ENCODE measurements around the gene EPHA6. TPM values are rescaled to one million over a fixed set of nuclear protein-coding genes. Genes with fewer than 3 reads are reported as not detected.

Gene EPHA6
- polyA plus RNA-seq, 2 donors: 0.20 to 0.38 TPM

DNA sequence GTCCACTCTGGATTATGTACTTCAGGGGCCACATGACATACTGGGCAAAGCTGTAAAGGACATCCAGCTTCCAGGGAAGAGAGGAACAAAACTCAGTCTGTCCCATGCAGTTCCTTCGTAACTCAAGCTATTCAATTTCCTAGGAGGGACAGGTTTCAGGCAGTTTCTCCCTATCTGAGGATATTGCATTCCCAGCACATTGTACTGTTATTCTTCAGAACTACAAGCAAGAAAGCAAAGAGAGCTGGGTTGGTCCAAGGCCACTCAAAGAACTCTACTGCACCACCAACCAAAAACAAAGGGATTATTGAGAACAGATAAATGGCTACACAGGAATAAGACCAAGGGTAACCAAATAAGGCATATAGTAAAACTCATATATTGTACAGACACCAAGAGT, 832.5 kb downstream of the EPHA6 start:
- Histone ChIP-seq H3K4me1 (ENCODE audit: control insufficient read depth in 2 of 2, insufficient read depth in 2 of 2, low read length in 1 of 2) (no peaks in the 10 kb centered on the region), H3K27ac (ENCODE audit: low read depth in 2 of 2, low read length in 1 of 2) (no peak overlapping the region), H3K27me3 (ENCODE audit: control insufficient read depth in 1 of 2, insufficient read depth in 2 of 2, low read length in 2 of 2) (no peaks in the 10 kb centered on the region), H3K4me3 (ENCODE audit: low read depth in 1 of 2, low read length in 2 of 2) (no peak overlapping the region), H3K36me3 (ENCODE audit: control insufficient read depth in 2 of 2, insufficient read depth in 2 of 2, low read length in 1 of 2) (no peaks in the 10 kb centered on the region), H3K9me3 (ENCODE audit: control insufficient read depth in 2 of 2, insufficient read depth in 1 of 2, low read depth in 1 of 2, low read length in 1 of 2) (no peaks in the 10 kb centered on the region)
- 69 to 94% methylated on average over 1 of the region's 1 CpG for WGBS, 2 donors

DNA sequence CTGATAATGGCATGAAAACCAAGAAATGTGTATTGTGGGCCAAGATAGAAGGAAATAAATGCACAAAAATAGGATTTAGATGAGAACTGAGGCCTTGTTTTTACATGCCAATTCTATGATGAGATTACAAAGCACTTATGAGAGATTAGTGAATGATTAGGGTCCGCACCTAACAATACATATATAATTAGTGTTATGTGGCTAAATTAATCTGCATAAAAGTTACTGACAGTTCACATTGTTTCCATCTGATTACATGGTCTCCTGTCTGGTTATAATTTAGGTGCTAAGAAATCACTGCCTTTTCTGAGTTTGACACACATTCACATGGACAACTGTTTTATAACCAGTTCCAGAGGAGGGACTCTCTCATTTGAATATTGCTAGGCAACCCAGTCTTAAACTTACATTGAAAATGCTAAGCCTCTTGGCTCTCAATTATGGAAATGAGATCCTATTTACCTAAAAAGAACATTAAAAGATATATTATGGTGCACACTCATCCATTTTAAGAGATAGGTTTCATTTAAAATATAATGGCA, 833.1 kb downstream of the EPHA6 start:
- Histone ChIP-seq H3K27me3 (ENCODE audit: control insufficient read depth in 1 of 2, insufficient read depth in 2 of 2, low read length in 2 of 2) (no peaks in the 10 kb centered on the region), H3K4me3 (ENCODE audit: low read depth in 1 of 2, low read length in 2 of 2) (no peak overlapping the region), H3K36me3 (ENCODE audit: control insufficient read depth in 2 of 2, insufficient read depth in 2 of 2, low read length in 1 of 2) (no peaks in the 10 kb centered on the region), H3K27ac (ENCODE audit: low read depth in 2 of 2, low read length in 1 of 2) (no peak overlapping the region), H3K4me1 (ENCODE audit: control insufficient read depth in 2 of 2, insufficient read depth in 2 of 2, low read length in 1 of 2) (no peaks in the 10 kb centered on the region), H3K9me3 (ENCODE audit: control insufficient read depth in 2 of 2, insufficient read depth in 1 of 2, low read depth in 1 of 2, low read length in 1 of 2) (no peaks in the 10 kb centered on the region)
- 46 to 57% methylated on average over 1 of the region's 1 CpG for WGBS, 2 donors

DNA sequence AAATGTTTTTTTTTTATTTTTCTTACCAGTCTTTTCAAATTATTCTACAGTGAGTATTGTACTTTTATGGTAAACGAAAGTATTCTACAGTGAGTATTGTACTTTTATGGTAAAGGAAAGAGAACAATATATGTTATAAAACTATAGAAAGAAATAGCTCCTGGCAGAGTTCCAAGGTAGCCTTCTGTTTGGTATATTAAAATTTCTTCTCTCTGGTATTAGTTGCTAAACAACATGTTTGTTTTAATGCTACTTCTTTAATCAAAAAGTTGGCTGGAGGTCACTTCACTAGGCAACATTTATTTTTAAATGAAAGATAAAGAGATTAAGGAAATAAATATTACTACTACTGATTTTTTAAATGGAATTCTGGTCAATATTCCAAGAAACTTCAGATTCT, 841.6 kb downstream of the EPHA6 start:
- no peaks in the 10 kb centered on the region for H3K27me3 ChIP-seq (ENCODE audit: control insufficient read depth in 1 of 2, insufficient read depth in 2 of 2, low read length in 2 of 2)
- no peak overlapping the region for H3K27ac ChIP-seq (ENCODE audit: low read depth in 2 of 2, low read length in 1 of 2)
- H3K4me1 ChIP-seq (ENCODE audit: control insufficient read depth in 2 of 2, insufficient read depth in 2 of 2, low read length in 1 of 2): no peaks in the 10 kb centered on the region
- 67 to 77% methylated on average over 1 of the region's 1 CpG for WGBS, 2 donors
- no peaks in the 10 kb centered on the region for H3K9me3 ChIP-seq (ENCODE audit: control insufficient read depth in 2 of 2, insufficient read depth in 1 of 2, low read depth in 1 of 2, low read length in 1 of 2)
- no peak overlapping the region for H3K4me3 ChIP-seq (ENCODE audit: low read depth in 1 of 2, low read length in 2 of 2)
- no peaks in the 10 kb centered on the region for H3K36me3 ChIP-seq (ENCODE audit: control insufficient read depth in 2 of 2, insufficient read depth in 2 of 2, low read length in 1 of 2)

DNA sequence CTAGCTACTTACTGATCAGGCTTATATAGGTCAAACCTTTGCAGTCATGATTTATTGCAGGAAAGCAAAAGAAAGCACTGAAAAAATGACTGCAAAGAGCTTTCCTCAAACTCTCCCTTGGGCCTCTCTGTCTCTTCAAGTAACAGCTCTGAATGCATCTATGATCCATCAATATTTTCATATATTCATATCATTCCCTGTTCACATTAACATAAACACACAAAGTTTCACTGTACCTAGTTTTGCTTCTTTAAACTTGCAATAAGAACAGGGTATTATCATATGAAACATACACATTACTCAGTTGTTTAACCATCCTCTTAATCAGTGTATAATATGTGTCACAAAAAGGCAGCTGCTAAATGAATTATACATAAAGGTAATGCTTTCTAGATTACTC, 842.2 kb downstream of the EPHA6 start:
- no peaks in the 10 kb centered on the region for H3K4me1 ChIP-seq (ENCODE audit: control insufficient read depth in 2 of 2, insufficient read depth in 2 of 2, low read length in 1 of 2)
- no peak overlapping the region for H3K4me3 ChIP-seq (ENCODE audit: low read depth in 1 of 2, low read length in 2 of 2)
- H3K27me3 ChIP-seq (ENCODE audit: control insufficient read depth in 1 of 2, insufficient read depth in 2 of 2, low read length in 2 of 2): no peaks in the 10 kb centered on the region
- no peaks in the 10 kb centered on the region for H3K36me3 ChIP-seq (ENCODE audit: control insufficient read depth in 2 of 2, insufficient read depth in 2 of 2, low read length in 1 of 2)
- no peaks in the 10 kb centered on the region for H3K9me3 ChIP-seq (ENCODE audit: control insufficient read depth in 2 of 2, insufficient read depth in 1 of 2, low read depth in 1 of 2, low read length in 1 of 2)
- no peak overlapping the region for H3K27ac ChIP-seq (ENCODE audit: low read depth in 2 of 2, low read length in 1 of 2)

- H3K4me1 ChIP-seq (ENCODE audit: control insufficient read depth in 2 of 2, insufficient read depth in 2 of 2, low read length in 1 of 2): no peaks in the 10 kb centered on the region
- no peak overlapping the region for H3K4me3 ChIP-seq (ENCODE audit: low read depth in 1 of 2, low read length in 2 of 2)
- WGBS, 2 donors: 51 to 53% methylated on average over 3 of the region's 3 CpGs
- no peaks in the 10 kb centered on the region for H3K9me3 ChIP-seq (ENCODE audit: control insufficient read depth in 2 of 2, insufficient read depth in 1 of 2, low read depth in 1 of 2, low read length in 1 of 2)
- no peaks in the 10 kb centered on the region for H3K27me3 ChIP-seq (ENCODE audit: control insufficient read depth in 1 of 2, insufficient read depth in 2 of 2, low read length in 2 of 2)
- H3K27ac ChIP-seq (ENCODE audit: low read depth in 2 of 2, low read length in 1 of 2): no peak overlapping the region
- no peaks in the 10 kb centered on the region for H3K36me3 ChIP-seq (ENCODE audit: control insufficient read depth in 2 of 2, insufficient read depth in 2 of 2, low read length in 1 of 2)
Observed at GRCh38 chr3:97658668-97659285, 844.4 kb downstream of the EPHA6 start.

- Histone ChIP-seq H3K4me3 (ENCODE audit: low read depth in 1 of 2, low read length in 2 of 2) (no peak overlapping the region), H3K27me3 (ENCODE audit: control insufficient read depth in 1 of 2, insufficient read depth in 2 of 2, low read length in 2 of 2) (no peaks in the 10 kb centered on the region)
- 71 to 75% methylated on average over 5 of the region's 5 CpGs for WGBS, 2 donors
Observed at GRCh38 chr3:97662264-97662663, 847.9 kb downstream of the EPHA6 start.

DNA sequence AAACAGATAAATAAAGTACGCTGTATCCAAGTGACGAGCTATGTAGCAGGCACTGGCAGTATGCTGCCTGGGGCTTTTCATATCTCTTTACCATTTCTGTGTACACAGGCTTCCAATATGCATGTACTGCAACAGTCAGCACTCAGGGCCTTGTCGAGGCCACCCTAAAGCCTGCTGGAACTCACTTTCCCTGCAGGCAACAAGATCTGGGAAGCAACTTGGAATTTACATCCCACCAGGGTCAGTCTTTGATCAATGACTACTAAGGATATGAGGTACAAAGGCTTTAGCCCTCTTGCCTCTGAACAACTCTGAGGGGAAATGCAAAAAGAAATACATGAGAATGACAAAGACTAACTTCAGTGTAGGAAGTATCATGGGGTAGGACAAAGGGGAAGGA, 848.4 kb downstream of the EPHA6 start:
- no peaks in the 10 kb centered on the region for H3K36me3 ChIP-seq (ENCODE audit: control insufficient read depth in 2 of 2, insufficient read depth in 2 of 2, low read length in 1 of 2)
- H3K4me3 ChIP-seq (ENCODE audit: low read depth in 1 of 2, low read length in 2 of 2): no peak overlapping the region
- 65 to 69% methylated on average over 3 of the region's 3 CpGs for WGBS, 2 donors
- H3K27me3 ChIP-seq (ENCODE audit: control insufficient read depth in 1 of 2, insufficient read depth in 2 of 2, low read length in 2 of 2): no peaks in the 10 kb centered on the region
- no peaks in the 10 kb centered on the region for H3K4me1 ChIP-seq (ENCODE audit: control insufficient read depth in 2 of 2, insufficient read depth in 2 of 2, low read length in 1 of 2)
- no peaks in the 10 kb centered on the region for H3K9me3 ChIP-seq (ENCODE audit: control insufficient read depth in 2 of 2, insufficient read depth in 1 of 2, low read depth in 1 of 2, low read length in 1 of 2)
- no peak overlapping the region for H3K27ac ChIP-seq (ENCODE audit: low read depth in 2 of 2, low read length in 1 of 2)

More at GRCh38 chr3:97662264-97662663, 847.9 kb downstream of the EPHA6 start:
- H3K36me3 ChIP-seq (ENCODE audit: control insufficient read depth in 2 of 2, insufficient read depth in 2 of 2, low read length in 1 of 2): no peaks in the 10 kb centered on the region
- no peaks in the 10 kb centered on the region for H3K4me1 ChIP-seq (ENCODE audit: control insufficient read depth in 2 of 2, insufficient read depth in 2 of 2, low read length in 1 of 2)
- no peaks in the 10 kb centered on the region for H3K9me3 ChIP-seq (ENCODE audit: control insufficient read depth in 2 of 2, insufficient read depth in 1 of 2, low read depth in 1 of 2, low read length in 1 of 2)
- no peak overlapping the region for H3K27ac ChIP-seq (ENCODE audit: low read depth in 2 of 2, low read length in 1 of 2)

DNA sequence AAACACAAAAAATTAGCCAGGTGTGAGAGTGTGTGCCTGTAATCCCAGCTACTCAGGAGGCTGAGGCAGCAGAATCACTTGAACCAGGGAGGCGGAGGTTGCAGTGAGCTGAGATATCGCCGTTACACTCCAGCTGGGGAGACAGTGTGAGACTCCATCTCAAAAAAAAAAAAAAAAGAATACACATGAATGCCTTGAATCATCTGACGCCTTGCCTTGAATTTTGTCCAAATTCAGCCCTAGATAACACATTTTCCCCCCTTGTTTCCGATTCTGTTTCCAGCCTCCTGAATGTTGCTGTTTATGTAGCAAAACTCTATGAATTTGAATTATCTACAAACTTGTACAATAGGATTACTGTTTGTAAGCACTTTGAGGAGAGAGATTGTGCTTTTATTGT, 851.5 kb downstream of the EPHA6 start:
- WGBS, 2 donors: 93 to 94% methylated on average over 5 of the region's 5 CpGs
- Histone ChIP-seq H3K4me3 (ENCODE audit: low read depth in 1 of 2, low read length in 2 of 2) (no peak overlapping the region), H3K4me1 (ENCODE audit: control insufficient read depth in 2 of 2, insufficient read depth in 2 of 2, low read length in 1 of 2) (no peaks in the 10 kb centered on the region), H3K9me3 (ENCODE audit: control insufficient read depth in 2 of 2, insufficient read depth in 1 of 2, low read depth in 1 of 2, low read length in 1 of 2) (no peaks in the 10 kb centered on the region), H3K27ac (ENCODE audit: low read depth in 2 of 2, low read length in 1 of 2) (no peak overlapping the region), H3K27me3 (ENCODE audit: control insufficient read depth in 1 of 2, insufficient read depth in 2 of 2, low read length in 2 of 2) (no peaks in the 10 kb centered on the region), H3K36me3 (ENCODE audit: control insufficient read depth in 2 of 2, insufficient read depth in 2 of 2, low read length in 1 of 2) (no peaks in the 10 kb centered on the region)

- H3K36me3 ChIP-seq (ENCODE audit: control insufficient read depth in 2 of 2, insufficient read depth in 2 of 2, low read length in 1 of 2): no peaks in the 10 kb centered on the region
- no peaks in the 10 kb centered on the region for H3K27me3 ChIP-seq (ENCODE audit: control insufficient read depth in 1 of 2, insufficient read depth in 2 of 2, low read length in 2 of 2)
- H3K9me3 ChIP-seq (ENCODE audit: control insufficient read depth in 2 of 2, insufficient read depth in 1 of 2, low read depth in 1 of 2, low read length in 1 of 2): no peaks in the 10 kb centered on the region
- 87 to 91% methylated on average over 4 of the region's 4 CpGs for WGBS, 2 donors
- H3K27ac ChIP-seq (ENCODE audit: low read depth in 2 of 2, low read length in 1 of 2): no peak overlapping the region
- H3K4me1 ChIP-seq (ENCODE audit: control insufficient read depth in 2 of 2, insufficient read depth in 2 of 2, low read length in 1 of 2): no peaks in the 10 kb centered on the region
- H3K4me3 ChIP-seq (ENCODE audit: low read depth in 1 of 2, low read length in 2 of 2): no peak overlapping the region
Observed at GRCh38 chr3:97670952-97671351, 856.6 kb downstream of the EPHA6 start.

GRCh38 chr3:97673357-97673997, 859.1 kb downstream of the EPHA6 start:
- H3K4me3 ChIP-seq (ENCODE audit: low read depth in 1 of 2, low read length in 2 of 2): no peak overlapping the region
- no peaks in the 10 kb centered on the region for H3K4me1 ChIP-seq (ENCODE audit: control insufficient read depth in 2 of 2, insufficient read depth in 2 of 2, low read length in 1 of 2)
- no peaks in the 10 kb centered on the region for H3K36me3 ChIP-seq (ENCODE audit: control insufficient read depth in 2 of 2, insufficient read depth in 2 of 2, low read length in 1 of 2)
- no peaks in the 10 kb centered on the region for H3K9me3 ChIP-seq (ENCODE audit: control insufficient read depth in 2 of 2, insufficient read depth in 1 of 2, low read depth in 1 of 2, low read length in 1 of 2)
- no peaks in the 10 kb centered on the region for H3K27me3 ChIP-seq (ENCODE audit: control insufficient read depth in 1 of 2, insufficient read depth in 2 of 2, low read length in 2 of 2)
- 93 to 95% methylated on average over 3 of the region's 3 CpGs for WGBS, 2 donors
- no peak overlapping the region for H3K27ac ChIP-seq (ENCODE audit: low read depth in 2 of 2, low read length in 1 of 2)
